ENCODE results near the gene ZNF407.

DNA sequence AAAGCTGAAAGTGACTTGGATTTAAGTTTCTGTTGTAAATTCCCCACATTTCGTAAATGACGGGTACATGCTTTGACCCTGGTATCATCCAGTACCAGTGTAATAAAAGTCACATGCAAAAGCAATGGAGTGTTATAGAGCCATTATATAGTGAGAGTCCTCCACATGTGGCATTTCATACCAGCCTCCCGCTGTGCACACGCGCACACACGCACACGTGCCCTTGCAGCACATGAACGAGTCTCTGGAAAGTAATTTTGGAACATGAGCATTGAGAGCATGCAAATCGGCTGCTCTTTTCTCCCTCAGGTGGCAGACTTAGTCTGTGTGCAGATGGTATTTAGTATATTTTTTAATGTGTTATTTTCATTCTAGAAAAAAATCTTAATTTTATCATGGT, 198.1 kb downstream of the ZNF407 start:
- TF ChIP-seq, protein P1, sequence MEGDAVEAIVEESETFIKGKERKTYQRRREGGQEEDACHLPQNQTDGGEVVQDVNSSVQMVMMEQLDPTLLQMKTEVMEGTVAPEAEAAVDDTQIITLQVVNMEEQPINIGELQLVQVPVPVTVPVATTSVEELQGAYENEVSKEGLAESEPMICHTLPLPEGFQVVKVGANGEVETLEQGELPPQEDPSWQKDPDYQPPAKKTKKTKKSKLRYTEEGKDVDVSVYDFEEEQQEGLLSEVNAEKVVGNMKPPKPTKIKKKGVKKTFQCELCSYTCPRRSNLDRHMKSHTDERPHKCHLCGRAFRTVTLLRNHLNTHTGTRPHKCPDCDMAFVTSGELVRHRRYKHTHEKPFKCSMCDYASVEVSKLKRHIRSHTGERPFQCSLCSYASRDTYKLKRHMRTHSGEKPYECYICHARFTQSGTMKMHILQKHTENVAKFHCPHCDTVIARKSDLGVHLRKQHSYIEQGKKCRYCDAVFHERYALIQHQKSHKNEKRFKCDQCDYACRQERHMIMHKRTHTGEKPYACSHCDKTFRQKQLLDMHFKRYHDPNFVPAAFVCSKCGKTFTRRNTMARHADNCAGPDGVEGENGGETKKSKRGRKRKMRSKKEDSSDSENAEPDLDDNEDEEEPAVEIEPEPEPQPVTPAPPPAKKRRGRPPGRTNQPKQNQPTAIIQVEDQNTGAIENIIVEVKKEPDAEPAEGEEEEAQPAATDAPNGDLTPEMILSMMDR (IDR thresholded peaks at IDR 0.05; ENCODE audit: insufficient read depth, low read length), result no peak
- TF ChIP-seq POLR2AphosphoS5 (IDR thresholded peaks at IDR 0.05; ENCODE audit: low read depth) (no peak), GABPA (IDR thresholded peaks at IDR 0.05; ENCODE audit: low read depth) (no peak), REST (IDR thresholded peaks at IDR 0.05; ENCODE audit: insufficient replicate concordance, low read depth) (no peak)
